HL-60 (cell line): ENCODE data around the gene TNRC6C.

Experiments
- DNase-seq, 2 experiments: peaks; one replicate each; pipeline ENCODE4 v3.0.0-alpha.2; 2010 to 2020; ENCODE audit warnings: low read depth in 1 of 2, low spot score in 1 of 2
- H3K27ac ChIP-seq: fragments of 250-450 bp; sonication (Bioruptor Pico); replicated peaks from 2 replicates; pipeline ENCODE4 v1.5.1; 2020; ENCODE audit warnings: mild to moderate bottlenecking, moderate library complexity
- H3K27me3 ChIP-seq: fragments of 250-450 bp; sonication (Bioruptor Pico); 2 replicates; pipeline ENCODE4 v1.5.1; 2021; ENCODE audit warnings: mild to moderate bottlenecking, moderate library complexity; ENCODE audit not compliant: insufficient read depth, poor library complexity, severe bottlenecking
- H3K4me3 ChIP-seq: replicated peaks from 2 replicates; pipeline ENCODE4 v1.5.1; 2011; ENCODE audit warnings: mild to moderate bottlenecking, control low read depth, low read length; ENCODE audit not compliant: insufficient read depth
- GABPA ChIP-seq: IDR thresholded peaks from 2 replicates; pipeline ENCODE4 v1.6.1; 2012; ENCODE audit warnings: low read depth
- POLR2AphosphoS5 ChIP-seq: IDR thresholded peaks from 2 replicates; pipeline ENCODE4 v1.6.1; 2012; ENCODE audit warnings: low read depth
- SPI1 ChIP-seq: IDR thresholded peaks from 2 replicates; pipeline ENCODE4 v1.6.1; 2012; ENCODE audit warnings: low read depth, mild to moderate bottlenecking, borderline replicate concordance
- TF ChIP-seq, protein P1 (sequence below): IDR thresholded peaks from one replicate; pipeline ENCODE4 v1.5.1; 2011; ENCODE audit warnings: low read length, control low read depth, inconsistent platforms; ENCODE audit not compliant: insufficient read depth
- TF ChIP-seq, protein P2 (sequence below): IDR thresholded peaks from 2 replicates; pipeline ENCODE4 v1.6.1; 2012; ENCODE audit warnings: low read depth; ENCODE audit not compliant: insufficient replicate concordance

Gene TNRC6C

DNA sequence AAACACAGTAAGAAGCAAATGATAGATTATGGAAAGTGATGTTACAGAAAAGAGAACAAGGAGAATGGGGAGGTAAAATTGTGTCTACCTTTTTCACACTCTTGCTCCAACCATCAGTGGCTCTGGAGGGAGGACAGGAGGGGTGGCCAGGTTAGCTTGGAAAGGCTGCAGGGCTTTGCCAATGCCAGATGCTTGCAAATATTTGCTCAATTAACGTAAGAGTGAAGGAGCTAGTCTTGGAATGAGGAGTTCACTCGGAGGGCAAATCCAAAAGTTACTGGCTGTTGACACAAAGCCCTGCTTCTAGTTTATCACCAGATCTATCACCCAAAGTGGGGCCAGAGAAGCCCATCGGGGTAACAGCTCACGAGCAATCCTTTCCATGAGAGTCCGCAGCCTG lies 7.4 kb upstream of the TNRC6C start:
- no peak overlapping the region for H3K27ac ChIP-seq

DNA sequence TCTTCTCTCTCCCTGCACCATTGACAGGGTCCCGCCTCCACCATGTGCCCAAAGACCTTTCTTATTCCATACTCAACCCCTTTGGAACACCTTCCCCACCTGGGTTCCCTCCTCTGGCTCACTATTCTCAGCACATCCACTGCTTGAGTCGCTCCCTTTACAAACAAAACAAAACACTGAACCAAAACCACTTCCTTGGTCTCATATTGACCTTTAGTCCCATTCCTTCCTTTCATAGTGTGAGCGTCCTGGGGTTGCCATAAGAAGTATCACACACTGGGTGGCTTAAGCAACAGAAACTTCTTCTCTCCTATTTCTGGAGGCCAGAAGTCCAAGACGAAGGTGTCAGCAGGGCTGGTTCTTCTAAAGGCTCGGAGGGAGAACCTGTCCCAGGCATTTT lies 6.1 kb upstream of the TNRC6C start:
- TF ChIP-seq POLR2AphosphoS5 (no peak), SPI1 (no peak), GABPA (no peak)
- TF ChIP-seq, protein P1, sequence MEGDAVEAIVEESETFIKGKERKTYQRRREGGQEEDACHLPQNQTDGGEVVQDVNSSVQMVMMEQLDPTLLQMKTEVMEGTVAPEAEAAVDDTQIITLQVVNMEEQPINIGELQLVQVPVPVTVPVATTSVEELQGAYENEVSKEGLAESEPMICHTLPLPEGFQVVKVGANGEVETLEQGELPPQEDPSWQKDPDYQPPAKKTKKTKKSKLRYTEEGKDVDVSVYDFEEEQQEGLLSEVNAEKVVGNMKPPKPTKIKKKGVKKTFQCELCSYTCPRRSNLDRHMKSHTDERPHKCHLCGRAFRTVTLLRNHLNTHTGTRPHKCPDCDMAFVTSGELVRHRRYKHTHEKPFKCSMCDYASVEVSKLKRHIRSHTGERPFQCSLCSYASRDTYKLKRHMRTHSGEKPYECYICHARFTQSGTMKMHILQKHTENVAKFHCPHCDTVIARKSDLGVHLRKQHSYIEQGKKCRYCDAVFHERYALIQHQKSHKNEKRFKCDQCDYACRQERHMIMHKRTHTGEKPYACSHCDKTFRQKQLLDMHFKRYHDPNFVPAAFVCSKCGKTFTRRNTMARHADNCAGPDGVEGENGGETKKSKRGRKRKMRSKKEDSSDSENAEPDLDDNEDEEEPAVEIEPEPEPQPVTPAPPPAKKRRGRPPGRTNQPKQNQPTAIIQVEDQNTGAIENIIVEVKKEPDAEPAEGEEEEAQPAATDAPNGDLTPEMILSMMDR: no peak
- Histone ChIP-seq H3K4me3 (no peak overlapping the region), H3K27ac (no peak overlapping the region), H3K27me3 (peaks cover 17% of the 10 kb centered on the region)
- DNase-seq: no peak

More for the DNA sequence above, 7.4 kb upstream of the TNRC6C start:
- DNase-seq: no peak
- TF ChIP-seq POLR2AphosphoS5 (no peak), SPI1 (no peak), GABPA (no peak)
- TF ChIP-seq, protein P2, sequence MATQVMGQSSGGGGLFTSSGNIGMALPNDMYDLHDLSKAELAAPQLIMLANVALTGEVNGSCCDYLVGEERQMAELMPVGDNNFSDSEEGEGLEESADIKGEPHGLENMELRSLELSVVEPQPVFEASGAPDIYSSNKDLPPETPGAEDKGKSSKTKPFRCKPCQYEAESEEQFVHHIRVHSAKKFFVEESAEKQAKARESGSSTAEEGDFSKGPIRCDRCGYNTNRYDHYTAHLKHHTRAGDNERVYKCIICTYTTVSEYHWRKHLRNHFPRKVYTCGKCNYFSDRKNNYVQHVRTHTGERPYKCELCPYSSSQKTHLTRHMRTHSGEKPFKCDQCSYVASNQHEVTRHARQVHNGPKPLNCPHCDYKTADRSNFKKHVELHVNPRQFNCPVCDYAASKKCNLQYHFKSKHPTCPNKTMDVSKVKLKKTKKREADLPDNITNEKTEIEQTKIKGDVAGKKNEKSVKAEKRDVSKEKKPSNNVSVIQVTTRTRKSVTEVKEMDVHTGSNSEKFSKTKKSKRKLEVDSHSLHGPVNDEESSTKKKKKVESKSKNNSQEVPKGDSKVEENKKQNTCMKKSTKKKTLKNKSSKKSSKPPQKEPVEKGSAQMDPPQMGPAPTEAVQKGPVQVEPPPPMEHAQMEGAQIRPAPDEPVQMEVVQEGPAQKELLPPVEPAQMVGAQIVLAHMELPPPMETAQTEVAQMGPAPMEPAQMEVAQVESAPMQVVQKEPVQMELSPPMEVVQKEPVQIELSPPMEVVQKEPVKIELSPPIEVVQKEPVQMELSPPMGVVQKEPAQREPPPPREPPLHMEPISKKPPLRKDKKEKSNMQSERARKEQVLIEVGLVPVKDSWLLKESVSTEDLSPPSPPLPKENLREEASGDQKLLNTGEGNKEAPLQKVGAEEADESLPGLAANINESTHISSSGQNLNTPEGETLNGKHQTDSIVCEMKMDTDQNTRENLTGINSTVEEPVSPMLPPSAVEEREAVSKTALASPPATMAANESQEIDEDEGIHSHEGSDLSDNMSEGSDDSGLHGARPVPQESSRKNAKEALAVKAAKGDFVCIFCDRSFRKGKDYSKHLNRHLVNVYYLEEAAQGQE: no peak
- TF ChIP-seq, protein P1: no peak
- Histone ChIP-seq H3K4me3 (no peak overlapping the region), H3K27me3 (peaks cover 9% of the 10 kb centered on the region)

DNA sequence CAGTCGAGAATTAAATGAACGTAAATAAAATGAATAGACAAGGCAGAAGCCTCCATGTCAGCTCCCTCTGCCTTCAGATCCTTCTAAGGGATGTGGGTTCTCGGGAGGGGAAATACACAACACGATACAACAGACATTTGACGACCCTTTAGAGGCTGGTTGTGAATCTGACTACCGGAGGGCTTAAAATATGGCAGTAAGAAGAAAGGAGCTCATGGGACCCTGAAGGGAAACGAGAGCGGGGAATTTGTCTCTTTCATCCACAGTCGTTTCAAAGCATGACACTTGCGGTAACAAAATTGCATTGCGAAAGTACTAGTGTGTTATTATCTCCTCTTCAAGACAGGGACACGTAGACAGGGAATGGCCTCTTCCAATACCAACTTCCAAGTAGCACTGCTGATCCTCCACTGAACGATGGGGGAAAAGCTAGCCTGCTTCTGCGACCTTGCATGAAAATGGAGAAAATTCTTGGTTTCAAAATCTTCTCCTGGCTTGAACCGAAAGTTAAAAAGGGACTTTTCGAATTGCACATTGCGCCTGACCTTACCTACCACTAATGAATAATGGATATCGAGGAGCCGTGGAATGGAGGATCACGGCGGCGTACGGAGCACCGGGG lies 1.2 kb upstream of the TNRC6C start:
- Histone ChIP-seq H3K4me3 (peak overlapping the region; percentile 63), H3K27ac (peak overlapping the region; percentile 2; the same call in 1 of the 2 replicates), H3K27me3 (peaks cover 13% of the 10 kb centered on the region)
- DNase-seq: peak in 1 of 2 experiments; percentile 32
- TF ChIP-seq POLR2AphosphoS5: no peak
- TF ChIP-seq GABPA: no peak; the same call in 1 of the 2 replicates
- TF ChIP-seq SPI1: no peak
- TF ChIP-seq, protein P1: no peak
- TF ChIP-seq, protein P2: no peak

DNA sequence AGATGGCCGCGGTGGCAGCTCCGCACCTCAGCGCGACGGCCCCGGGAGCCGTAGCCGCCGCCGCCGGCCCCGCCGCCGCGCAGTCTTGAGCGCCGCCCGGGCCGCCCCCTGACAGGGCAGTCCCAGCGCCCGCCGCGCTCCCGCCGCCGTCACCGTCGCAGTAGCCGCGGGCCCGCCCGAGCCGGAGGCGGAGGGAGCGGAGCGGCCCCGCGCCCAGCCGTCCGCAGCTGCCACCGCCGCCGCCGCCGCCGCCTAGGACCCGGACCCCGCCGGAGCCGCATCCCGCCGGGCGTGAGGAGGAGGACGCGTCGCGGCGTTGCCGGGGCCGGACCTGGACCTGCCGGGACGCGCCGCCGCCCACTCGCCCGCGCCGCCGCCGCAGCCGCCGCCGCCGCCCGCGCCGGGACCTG lies 218 bp downstream of the TNRC6C start:
- Histone ChIP-seq H3K27ac (no peak overlapping the region), H3K27me3 (peaks cover 8% of the 10 kb centered on the region), H3K4me3 (peak overlapping the region; percentile 6; the same call in 1 of the 2 replicates)
- TF ChIP-seq, protein P1: no peak
- TF ChIP-seq POLR2AphosphoS5 (no peak), SPI1 (no peak), GABPA (no peak)
- TF ChIP-seq, protein P2: no peak
- DNase-seq: no peak
